CD14-positive monocyte (primary cell): ENCODE measurements around the gene CCDC188. TPM values are rescaled to one million over a fixed set of nuclear protein-coding genes. Genes with fewer than 3 reads are reported as not detected.

Experiments
- DNase-seq, 3 donors: peaks; one replicate each; pipeline ENCODE4 v3.0.0-alpha.2; 2011 to 2022
- H2AFZ ChIP-seq: 2 replicates; pipeline ENCODE4 v1.6.0; 2012; ENCODE audit warnings: mild to moderate bottlenecking, low read depth, low read length, inconsistent platforms; ENCODE audit not compliant: insufficient read depth, poor library complexity, severe bottlenecking
- H3K27ac ChIP-seq, 2 donors: 1 replicate in 1 of 2; 2 replicates in 1 of 2; pipeline ENCODE4 v1.5.1; 2012 to 2013; ENCODE audit warnings: low read length in 2 of 2, control low read depth in 1 of 2, inconsistent platforms in 1 of 2, low read depth in 1 of 2, mild to moderate bottlenecking in 1 of 2
- H3K27me3 ChIP-seq, 2 donors: one replicate each; pipeline versions ENCODE4 v1.6.0 to v1.6.1; 2011 to 2013; ENCODE audit warnings: low read length in 2 of 2; ENCODE audit not compliant: control insufficient read depth in 2 of 2, insufficient read depth in 2 of 2
- H3K36me3 ChIP-seq, 2 donors: replicated peaks in 1 of 2; 1 replicate in 1 of 2; 2 replicates in 1 of 2; pipeline versions ENCODE4 v1.5.1 to v1.6.1; 2012 to 2013; ENCODE audit warnings: low read length in 2 of 2, control low read depth in 1 of 2, inconsistent platforms in 1 of 2, mild to moderate bottlenecking in 1 of 2; ENCODE audit not compliant: insufficient read depth in 2 of 2, control insufficient read depth in 1 of 2
- H3K4me1 ChIP-seq, 2 donors: 1 replicate in 1 of 2; 2 replicates in 1 of 2; pipeline versions ENCODE4 v1.5.1 to v1.6.1; 2012 to 2013; ENCODE audit warnings: low read length in 2 of 2, control low read depth in 1 of 2, inconsistent platforms in 1 of 2, mild to moderate bottlenecking in 1 of 2, moderate library complexity in 1 of 2; ENCODE audit not compliant: insufficient read depth in 2 of 2, control insufficient read depth in 1 of 2
- H3K4me2 ChIP-seq: replicated peaks from 2 replicates; pipeline ENCODE3; 2012; ENCODE audit warnings: low read length, moderate library complexity, mild to moderate bottlenecking; ENCODE audit not compliant: poor library complexity, severe bottlenecking; ENCODE audit errors: extremely low read depth
- H3K4me3 ChIP-seq, 3 experiments: fragments of 200-600 bp in 1 of 3; sonication (generic) in 1 of 3; replicated peaks in 1 of 3; 1 replicate in 2 of 3; 2 replicates in 1 of 3; pipeline ENCODE4 v1.5.1; 2011 to 2013; ENCODE audit warnings: low read length in 3 of 3, mild to moderate bottlenecking in 3 of 3, control low read depth in 2 of 3, low read depth in 2 of 3, inconsistent platforms in 1 of 3, moderate library complexity in 1 of 3
- H3K79me2 ChIP-seq: 2 replicates; pipeline ENCODE4 v1.6.0; 2012; ENCODE audit warnings: mild to moderate bottlenecking, control low read depth, inconsistent platforms, low read length, moderate library complexity; ENCODE audit not compliant: insufficient read depth
- H3K9ac ChIP-seq: 2 replicates; pipeline ENCODE4 v1.6.0; 2017; ENCODE audit warnings: low read length, mild to moderate bottlenecking; ENCODE audit not compliant: insufficient read depth, poor library complexity, severe bottlenecking
- H3K9me3 ChIP-seq, 2 donors: replicated peaks in 1 of 2; 1 replicate in 1 of 2; 2 replicates in 1 of 2; pipeline versions ENCODE4 v1.5.1 to v1.6.1; 2012 to 2013; ENCODE audit warnings: low read length in 2 of 2, control low read depth in 1 of 2; ENCODE audit not compliant: control insufficient read depth in 1 of 2, insufficient read depth in 1 of 2
- H4K20me1 ChIP-seq: 2 replicates; pipeline ENCODE4 v1.6.0; 2012; ENCODE audit warnings: mild to moderate bottlenecking, low read length, control low read depth, moderate library complexity; ENCODE audit not compliant: insufficient read depth
- H3K27ac Mint-ChIP-seq, 7 donors: one replicate each; pipeline ENCODE4 v1.8.0; 2020; ENCODE audit warnings: mild to moderate bottlenecking in 7 of 7, mixed read lengths in 7 of 7, moderate library complexity in 6 of 7, inconsistent platforms in 2 of 7
- H3K27me3 Mint-ChIP-seq, 3 donors: one replicate each; pipeline ENCODE4 v1.8.0; 2021 to 2022; ENCODE audit warnings: low read depth in 3 of 3, mild to moderate bottlenecking in 3 of 3, mixed read lengths in 3 of 3, moderate library complexity in 3 of 3, inconsistent platforms in 1 of 3
- H3K36me3 Mint-ChIP-seq, 2 donors: one replicate each; pipeline ENCODE4 v1.8.0; 2020; ENCODE audit warnings: mixed read lengths in 2 of 2, inconsistent platforms in 1 of 2, mild to moderate bottlenecking in 1 of 2
- H3K4me1 Mint-ChIP-seq: one replicate; pipeline ENCODE4 v1.8.0; 2020; ENCODE audit warnings: mild to moderate bottlenecking, mixed read lengths
- H3K4me3 Mint-ChIP-seq, 2 donors: one replicate each; pipeline ENCODE4 v1.8.0; 2020; ENCODE audit warnings: mild to moderate bottlenecking in 2 of 2, mixed read lengths in 2 of 2, moderate library complexity in 1 of 2
- H3K9me3 Mint-ChIP-seq, 7 donors: one replicate each; pipeline ENCODE4 v1.8.0; 2020 to 2022; ENCODE audit warnings: mixed read lengths in 7 of 7, mild to moderate bottlenecking in 6 of 7, moderate library complexity in 6 of 7, inconsistent platforms in 2 of 7
- WGBS: methylation state at CpG from one replicate; pipeline ENCODE4 v1.1.5; 2013; ENCODE audit warnings: missing lambda C conversion rate; ENCODE audit not compliant: insufficient coverage; 5-methylcytosine and 5-hydroxymethylcytosine counted together
- intact Hi-C, 2 donors: fragments of 100-400 bp; cut with micrococcal nuclease; formaldehyde crosslinking; loops; one replicate each; pipeline versions ENCODE4 v1.15.0 to v1.15.1; 2023
- polyA plus RNA-seq, 3 donors: library from polyadenylated mRNA; depleted of rRNA in 1 of 3; unstranded in 2 of 3; stranded (reverse) in 1 of 3; fragments of 300-500 nt in 2 of 3; fragments of >200 nt in 1 of 3; fragmentation: Illumina TruSeq in 2 of 3; gene quantifications; 1 replicate in 2 of 3; 2 replicates in 1 of 3; pipeline ENCODE4 v1.2.3, GENCODE V29; 2012 to 2021
- TF ChIP-seq, protein P1 (sequence below): fragments of 200-600 bp; IDR thresholded peaks from one replicate; pipeline ENCODE4 v1.8.0; 2022; ENCODE audit warnings: antibody characterized with exemption, mild to moderate bottlenecking

CCDC188 gene
- polyA plus RNA-seq, 3 donors, result 0.15 TPM; not detected in 2

DNA sequence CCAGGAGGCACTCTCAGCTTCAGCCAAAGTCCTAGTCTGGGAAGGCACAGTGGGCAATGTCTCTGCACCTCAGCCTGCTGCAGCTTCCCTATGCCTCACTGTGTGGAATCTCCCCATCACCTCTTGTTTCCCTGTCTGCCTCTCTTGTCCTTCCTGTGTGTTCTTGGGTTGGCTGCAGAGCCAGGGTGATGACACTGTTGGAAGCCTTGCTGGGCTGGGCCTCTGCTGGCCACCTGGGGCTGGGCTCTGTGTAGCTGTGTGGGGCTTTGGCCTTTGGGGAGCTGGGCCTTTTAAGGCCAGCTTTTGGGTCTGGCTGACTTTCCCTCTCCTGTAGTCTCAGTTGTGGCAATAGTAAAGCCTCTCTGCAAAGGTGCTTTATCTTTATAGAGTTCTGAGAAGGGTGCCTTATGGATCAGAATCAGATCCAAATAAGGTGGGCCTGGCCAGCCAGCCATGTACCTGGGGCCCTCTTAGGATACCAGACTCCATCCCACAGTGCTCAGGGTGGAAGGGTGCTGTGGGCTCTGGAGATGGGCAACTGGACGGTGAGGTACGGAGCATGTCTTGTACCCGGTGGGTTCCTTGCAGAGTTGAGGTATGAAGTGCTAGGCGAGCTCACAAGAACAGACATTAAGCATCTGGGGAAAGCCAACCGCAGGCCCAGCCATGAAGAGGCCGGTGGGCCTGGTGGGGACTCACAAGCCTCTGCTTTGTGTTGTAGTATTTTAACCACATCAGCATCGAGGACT lies 45.2 kb downstream of the CCDC188 start:
- WGBS, result 100% methylated on average over 5 of the region's 7 CpGs
- Histone ChIP-seq H3K9ac (no peak overlapping the region), H4K20me1 (peaks cover 3% of the 10 kb centered on the region), H3K4me2 (no peak overlapping the region), H3K79me2 (peaks cover 9% of the 10 kb centered on the region), H3K27ac (peak overlapping the region in 1 of 2 donors; percentile 41), H3K27me3 (no peaks in the 10 kb centered on the region), H3K4me1 (peaks cover 0 to 9% of the 10 kb centered on the region in 2 donors), H3K36me3 (peaks cover 77 to 88% of the 10 kb centered on the region in 2 donors), H3K4me3 (no peak overlapping the region), H2AFZ (no peak overlapping the region), H3K9me3 (no peaks in the 10 kb centered on the region)
- intact Hi-C loops, result no loop called here
- peak overlapping the region in 2 of 7 donors; percentile 50 to 56 for H3K27ac Mint-ChIP-seq
- H3K4me3 Mint-ChIP-seq, result no peak overlapping the region
- peaks cover 63 to 91% of the 10 kb centered on the region in 2 donors for H3K36me3 Mint-ChIP-seq
- TF ChIP-seq, protein P1, sequence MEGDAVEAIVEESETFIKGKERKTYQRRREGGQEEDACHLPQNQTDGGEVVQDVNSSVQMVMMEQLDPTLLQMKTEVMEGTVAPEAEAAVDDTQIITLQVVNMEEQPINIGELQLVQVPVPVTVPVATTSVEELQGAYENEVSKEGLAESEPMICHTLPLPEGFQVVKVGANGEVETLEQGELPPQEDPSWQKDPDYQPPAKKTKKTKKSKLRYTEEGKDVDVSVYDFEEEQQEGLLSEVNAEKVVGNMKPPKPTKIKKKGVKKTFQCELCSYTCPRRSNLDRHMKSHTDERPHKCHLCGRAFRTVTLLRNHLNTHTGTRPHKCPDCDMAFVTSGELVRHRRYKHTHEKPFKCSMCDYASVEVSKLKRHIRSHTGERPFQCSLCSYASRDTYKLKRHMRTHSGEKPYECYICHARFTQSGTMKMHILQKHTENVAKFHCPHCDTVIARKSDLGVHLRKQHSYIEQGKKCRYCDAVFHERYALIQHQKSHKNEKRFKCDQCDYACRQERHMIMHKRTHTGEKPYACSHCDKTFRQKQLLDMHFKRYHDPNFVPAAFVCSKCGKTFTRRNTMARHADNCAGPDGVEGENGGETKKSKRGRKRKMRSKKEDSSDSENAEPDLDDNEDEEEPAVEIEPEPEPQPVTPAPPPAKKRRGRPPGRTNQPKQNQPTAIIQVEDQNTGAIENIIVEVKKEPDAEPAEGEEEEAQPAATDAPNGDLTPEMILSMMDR, result no peak
- H3K4me1 Mint-ChIP-seq, result peaks cover 13% of the 10 kb centered on the region
- H3K27me3 Mint-ChIP-seq, result peaks cover 0 to 2% (median 1%) of the 10 kb centered on the region in 3 donors
- H3K9me3 Mint-ChIP-seq, result no peaks in the 10 kb centered on the region
- DNase-seq, result no peak

DNA sequence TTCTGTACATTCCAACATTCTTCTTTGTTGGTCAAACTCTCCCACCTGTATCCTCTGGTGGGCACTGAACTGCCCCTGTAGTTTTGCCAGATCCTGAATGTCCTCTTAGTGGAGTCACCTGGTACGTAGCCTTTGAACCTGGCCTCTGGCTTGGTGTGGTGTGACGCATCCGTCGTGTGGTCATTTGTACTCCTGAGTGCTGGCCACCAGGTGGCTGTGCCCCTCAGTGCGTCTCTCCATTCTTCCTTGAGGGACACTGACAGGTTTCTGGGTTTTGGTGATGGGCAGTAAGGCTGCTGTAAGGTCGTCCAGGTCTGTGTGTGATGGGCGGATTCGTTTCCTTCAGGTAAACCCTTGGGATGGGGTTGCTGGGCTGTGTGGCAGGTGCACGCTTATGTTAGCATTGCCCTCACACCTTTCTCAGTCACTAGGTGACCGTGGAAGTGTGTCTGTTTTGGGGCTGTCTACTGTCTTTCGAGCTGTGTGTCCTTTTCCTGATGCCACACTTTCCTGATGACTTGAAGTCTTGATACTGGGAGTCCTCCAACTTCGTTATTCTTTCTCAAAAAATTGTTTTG lies 48.6 kb downstream of the CCDC188 start:
- 92% methylated on average over 5 of the region's 12 CpGs for WGBS
- Histone ChIP-seq H3K79me2 (peaks cover 9% of the 10 kb centered on the region), H3K4me1 (peaks cover 0 to 9% of the 10 kb centered on the region in 2 donors), H3K4me2 (no peak overlapping the region), H3K36me3 (peaks cover 65 to 84% of the 10 kb centered on the region in 2 donors), H3K27me3 (no peaks in the 10 kb centered on the region), H3K9ac (no peak overlapping the region), H3K9me3 (no peaks in the 10 kb centered on the region), H3K4me3 (no peak overlapping the region), H2AFZ (no peak overlapping the region), H3K27ac (no peak overlapping the region), H4K20me1 (no peaks in the 10 kb centered on the region)
- TF ChIP-seq, protein P1, result no peak
- Mint-ChIP-seq H3K36me3 (peaks cover 70 to 95% of the 10 kb centered on the region in 2 donors), H3K9me3 (no peaks in the 10 kb centered on the region), H3K4me1 (peaks cover 13% of the 10 kb centered on the region), H3K4me3 (no peak overlapping the region), H3K27ac (peak overlapping the region in 3 of 7 donors; percentile 12 to 71 (median 32)), H3K27me3 (peaks cover 0 to 1% (median 0%) of the 10 kb centered on the region in 3 donors)
- no peak for DNase-seq
- intact Hi-C loops, result no loop called here
